SK-N-MC (cell line): ENCODE results near the gene IRGC.

Experiments
- EZH2 ChIP-seq: fragments of 200-600 bp; sonication (generic); IDR thresholded peaks from one replicate; pipeline ENCODE4 v1.6.1; 2017; ENCODE audit warnings: antibody characterized with exemption
- POLR2AphosphoS5 ChIP-seq: IDR thresholded peaks from 2 replicates; pipeline ENCODE4 v1.6.1; 2012; ENCODE audit warnings: mild to moderate bottlenecking, low read depth, low read length, borderline replicate concordance

DNA sequence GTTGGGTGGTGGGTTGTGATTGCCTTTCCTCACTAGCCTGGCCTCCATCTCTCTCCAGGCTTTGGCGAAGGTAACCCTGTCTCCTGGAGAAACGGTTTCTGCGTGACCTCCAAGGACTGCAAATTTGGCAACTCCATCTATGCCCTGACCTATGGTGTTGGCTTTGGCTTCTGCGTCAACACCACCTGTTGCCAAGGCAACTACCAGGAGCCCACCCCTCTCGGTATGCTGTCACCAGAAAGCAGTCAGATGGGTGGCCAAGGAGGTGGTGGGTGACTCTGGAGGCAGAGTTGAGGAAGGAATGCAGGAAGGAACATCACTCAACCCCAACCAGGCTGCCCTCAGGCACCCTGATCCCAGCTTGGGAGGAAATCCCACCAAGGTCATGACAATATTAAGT is 18.6 kb upstream of the IRGC start:
- TF ChIP-seq POLR2AphosphoS5 (no peak), EZH2 (no peak)
